NCI-H526 (cell line): ENCODE data around the gene GOLGA6L9.
"Not testable (repeated sequence)": the region's sequence is repeated elsewhere in the genome, so short reads cannot be mapped to it uniquely, and the experiment has no call there.

Experiments used
- DNase-seq, 2 experiments: peaks; one replicate each; lab custom pipeline; 2025; lab: John Stamatoyannopoulos, UW

The GOLGA6L9 gene

GRCh38 chr15:82468205-82468604, 38.6 kb downstream of the GOLGA6L9 start:
- DNase-seq: not testable (repeated sequence)

DNA sequence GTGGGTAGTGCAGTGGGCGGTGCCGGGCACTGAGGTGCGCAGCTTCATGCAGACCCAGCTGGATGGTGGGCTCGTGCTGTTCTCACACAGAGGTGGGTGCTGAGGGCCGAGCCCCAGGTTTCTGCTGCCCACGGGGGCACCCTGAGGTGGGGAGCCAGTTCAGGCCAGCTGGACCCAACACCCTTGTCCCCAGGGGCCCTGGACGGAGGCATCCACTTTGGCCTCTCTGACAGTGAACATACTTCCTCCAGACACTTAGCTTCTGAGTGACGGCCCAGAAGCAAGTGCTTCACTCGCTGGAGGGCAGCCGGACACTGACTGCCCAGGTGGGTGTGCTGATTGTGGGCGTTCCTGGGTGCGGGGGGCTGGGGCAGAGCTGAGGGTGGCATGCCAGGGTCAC, 39.8 kb downstream of the GOLGA6L9 start:
- not testable (repeated sequence) for DNase-seq

DNA sequence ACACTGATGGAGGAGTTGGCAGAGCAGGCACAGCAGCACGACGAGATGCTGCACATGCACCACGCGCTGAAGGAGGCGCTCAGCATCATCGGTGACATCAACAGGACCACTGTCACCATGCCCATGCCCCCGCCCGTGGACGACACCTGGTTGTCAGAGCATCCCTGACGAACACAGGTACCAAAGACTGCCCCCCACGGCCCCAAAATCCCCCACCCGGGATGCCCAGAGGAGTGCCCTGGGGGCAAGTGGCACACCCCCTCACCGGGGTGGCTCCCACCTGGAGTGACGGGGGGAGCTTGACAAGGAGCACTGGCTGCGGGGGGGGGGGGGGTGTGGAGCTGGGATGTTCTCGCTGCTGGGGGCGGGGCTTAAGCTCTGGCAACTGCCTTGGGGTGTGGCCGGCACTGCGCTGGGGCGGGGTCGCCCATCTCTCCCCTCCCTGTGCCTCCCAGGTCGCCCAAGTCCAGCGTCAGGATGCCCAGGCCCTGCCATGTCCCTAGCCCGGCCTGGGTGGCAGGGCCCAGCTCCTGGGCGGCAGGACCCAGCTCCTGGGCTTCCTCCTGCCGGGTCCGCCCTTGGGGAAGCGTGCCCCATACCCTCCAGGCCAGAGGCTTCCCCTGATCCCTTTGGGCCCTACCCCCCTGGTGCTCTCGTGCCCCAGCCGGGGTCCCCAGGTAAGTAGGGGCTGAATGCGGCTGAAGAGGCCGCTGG, 42.8 kb downstream of the GOLGA6L9 start:
- not testable (repeated sequence) for DNase-seq

- DNase-seq: not testable (repeated sequence)
Observed at GRCh38 chr15:82474596-82475325, 45.1 kb downstream of the GOLGA6L9 start.

GRCh38 chr15:82475345-82475967, 45.8 kb downstream of the GOLGA6L9 start:
- not testable (repeated sequence) for DNase-seq

DNA sequence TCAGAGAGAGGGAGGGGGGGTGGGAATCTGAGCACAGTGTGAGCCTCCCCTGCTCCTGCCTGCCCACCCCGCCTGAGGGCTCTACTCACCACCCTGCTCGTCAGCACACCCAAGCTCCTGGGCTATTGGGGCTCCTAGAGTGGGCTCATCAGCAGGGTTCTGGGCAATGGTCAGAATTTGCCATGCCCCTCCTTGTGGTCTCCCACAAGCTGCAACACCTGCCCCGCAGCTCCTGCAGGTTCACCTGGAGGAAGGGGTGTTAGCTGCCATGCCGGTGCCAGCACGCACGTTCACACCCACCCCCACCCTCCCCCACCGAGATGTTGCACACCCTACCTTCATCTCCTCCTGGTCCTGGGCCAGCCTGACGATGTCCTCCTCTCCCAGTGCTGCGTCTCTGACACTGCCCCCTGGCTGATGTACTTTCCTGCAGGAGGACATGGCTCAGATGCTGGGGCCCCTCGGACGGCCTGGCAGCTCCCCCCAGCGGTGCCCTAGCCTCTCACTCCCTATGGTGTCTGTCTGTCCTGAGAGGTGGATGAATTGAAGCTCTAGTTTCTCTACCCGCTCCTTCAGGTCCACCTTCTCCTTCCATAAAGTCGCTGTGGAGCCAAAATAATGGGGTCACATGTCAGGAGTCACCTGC, 47.2 kb downstream of the GOLGA6L9 start:
- not testable (repeated sequence) for DNase-seq

GRCh38 chr15:82477343-82478057, 47.9 kb downstream of the GOLGA6L9 start:
- DNase-seq: not testable (repeated sequence)
